ENCODE results near the gene RPL13A. TPM values are rescaled to one million over a fixed set of nuclear protein-coding genes. Genes with fewer than 3 reads are reported as not detected.

The RPL13A gene
- total RNA-seq, 2 donors from 2014 or later, result 4,147 to 5,288 TPM

Other genes with a start within 250 kb of the RPL13A start
- gene SLC6A16, start 162.4 kb upstream of the RPL13A start, total RNA-seq, result 1 to 10 TPM; 1.0 to 2.3 TPM
- gene CD37, start 152.2 kb upstream of the RPL13A start, total RNA-seq, result 100 to 1,000 TPM; 166 to 194 TPM
- under 1 TPM in 1 of 2 donors, not detected in 1; 0.32 TPM for gene TEAD2, start 125.2 kb upstream of the RPL13A start, total RNA-seq
- gene DKKL1, start 123.7 kb upstream of the RPL13A start, total RNA-seq, result not detected
- gene KASH5, start 99.4 kb upstream of the RPL13A start, total RNA-seq, result 1 to 10 TPM in 1 of 2 donors, under 1 TPM in 1; 0.95 to 1.7 TPM
- not detected for gene PTH2, start 64.2 kb upstream of the RPL13A start, total RNA-seq
- not detected for gene GFY, start 62.2 kb upstream of the RPL13A start, total RNA-seq
- under 1 TPM; 0.20 to 0.33 TPM for gene SLC17A7, start 46.1 kb upstream of the RPL13A start, total RNA-seq
- 100 to 1,000 TPM in 1 of 2 donors, 10 to 100 TPM in 1; 92.9 to 184 TPM for gene PIH1D1, start 35.8 kb upstream of the RPL13A start, total RNA-seq
- 10 to 100 TPM; 22.6 to 34.0 TPM for gene ALDH16A1, start 34.4 kb upstream of the RPL13A start, total RNA-seq
- gene FLT3LG, start 13.4 kb upstream of the RPL13A start, total RNA-seq, result 10 to 100 TPM; 49.1 to 64.4 TPM
- 1,000 to 10,000 TPM; 2,570 to 2,967 TPM for gene RPS11, start 8.8 kb downstream of the RPL13A start, total RNA-seq
- 10 to 100 TPM; 17.5 to 18.1 TPM for gene FCGRT, start 25.1 kb downstream of the RPL13A start, total RNA-seq
- 10 to 100 TPM in 1 of 2 donors, 1 to 10 TPM in 1; 5.4 to 13.0 TPM for gene RCN3, start 40.4 kb downstream of the RPL13A start, total RNA-seq
- gene NOSIP, start 92.9 kb downstream of the RPL13A start, total RNA-seq, result 10 to 100 TPM; 90.7 to 96.1 TPM
- gene PRRG2, start 93.7 kb downstream of the RPL13A start, total RNA-seq, result 10 to 100 TPM in 1 of 2 donors, 1 to 10 TPM in 1; 2.3 to 10.8 TPM
- gene PRR12, start 103.6 kb downstream of the RPL13A start, total RNA-seq, result 10 to 100 TPM; 28.9 to 32.9 TPM
- gene RRAS, start 152.5 kb downstream of the RPL13A start, total RNA-seq, result 10 to 100 TPM in 1 of 2 donors, 1 to 10 TPM in 1; 6.0 to 12.9 TPM
- 10 to 100 TPM; 49.8 to 57.4 TPM for gene SCAF1, start 154.6 kb downstream of the RPL13A start, total RNA-seq
- gene IRF3, start 178.2 kb downstream of the RPL13A start, total RNA-seq, result 100 to 1,000 TPM; 135 to 202 TPM
- 10 to 100 TPM; 69.6 to 93.4 TPM for gene BCL2L12, start 178.3 kb downstream of the RPL13A start, total RNA-seq
- 100 to 1,000 TPM; 248 to 309 TPM for gene PRMT1, start 189.7 kb downstream of the RPL13A start, total RNA-seq
- gene ADM5, start 202.0 kb downstream of the RPL13A start, total RNA-seq, result 1 to 10 TPM; 5.6 to 6.2 TPM
- 1 to 10 TPM; 4.1 to 4.3 TPM for gene CPT1C, start 203.5 kb downstream of the RPL13A start, total RNA-seq